ENCODE measurements around the gene BCAR1.
"Not testable (repeated sequence)": the region's sequence is repeated elsewhere in the genome, so short reads cannot be mapped to it uniquely, and the experiment has no call there.

The BCAR1 gene

DNA sequence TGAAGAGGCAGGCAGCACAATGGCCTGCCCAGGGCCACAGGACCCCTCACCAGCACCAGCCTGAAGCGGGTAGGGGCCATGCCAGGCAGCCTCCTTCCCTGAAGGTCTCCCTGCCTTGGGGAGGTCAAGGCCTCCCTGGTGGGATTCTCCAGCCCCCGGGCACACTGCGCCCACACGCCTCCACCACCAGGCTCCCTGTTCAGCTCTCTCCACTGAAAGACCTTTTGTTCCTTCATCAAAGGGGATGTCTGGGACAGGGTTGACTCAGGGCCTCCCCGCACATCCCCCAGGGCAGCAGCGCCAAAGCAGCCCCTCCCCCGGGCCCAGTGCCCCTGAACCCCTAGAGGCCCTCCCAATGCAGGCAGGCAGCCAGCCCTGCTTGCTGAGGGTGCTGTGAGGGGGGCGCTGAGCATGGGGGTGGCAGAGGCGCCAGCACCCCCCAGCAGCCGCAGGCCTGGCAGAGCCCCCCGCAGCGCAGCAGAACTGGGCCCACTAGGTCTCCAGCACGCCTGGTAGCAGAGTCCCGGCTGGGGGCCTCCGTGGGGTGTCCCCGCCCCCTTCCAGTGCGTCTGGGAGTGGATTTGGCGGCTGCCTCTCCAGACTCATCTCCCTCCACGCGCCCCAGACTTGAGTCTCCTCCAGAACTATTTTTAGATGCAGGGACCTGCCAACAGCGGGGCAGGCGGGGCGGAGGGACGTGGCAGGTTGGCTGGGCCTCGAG lies 13.1 kb downstream of the BCAR1 start:
- DNase-seq = peak; percentile 87

DNA sequence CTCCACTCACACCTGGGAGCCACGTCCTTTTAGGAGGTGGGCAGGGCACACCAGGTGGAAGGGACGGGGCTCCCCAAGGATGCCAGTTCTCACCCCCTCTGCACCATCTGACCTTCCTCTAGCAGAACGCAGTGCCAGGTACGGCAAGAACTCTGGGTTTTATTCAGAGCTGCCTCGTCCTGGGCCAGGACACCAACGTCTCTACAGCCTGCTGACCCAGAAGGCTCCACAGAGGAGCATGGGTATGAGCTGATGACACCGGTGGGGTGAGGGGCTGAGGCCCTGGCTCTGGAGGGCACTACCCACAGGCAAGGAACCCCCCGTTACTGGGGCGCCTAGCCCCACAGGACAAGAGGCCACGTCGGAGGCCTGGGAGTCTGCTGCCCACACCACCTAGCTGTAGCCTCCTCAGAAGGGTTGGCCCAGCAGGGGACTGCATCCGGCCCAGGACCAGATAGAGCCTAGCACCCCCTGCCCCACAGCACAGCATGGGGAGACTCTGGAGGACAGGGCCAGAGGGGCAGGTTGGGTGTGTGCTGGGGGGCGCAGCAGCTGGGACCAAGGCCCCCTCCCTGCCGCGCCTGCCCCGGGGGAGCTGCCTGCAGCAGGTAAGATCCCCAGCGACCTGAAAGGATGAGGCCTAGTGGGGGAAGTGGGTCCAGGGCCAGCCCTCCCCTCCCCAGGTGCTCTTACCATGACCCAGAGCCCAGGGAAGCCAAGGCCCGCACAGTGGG lies 13.9 kb downstream of the BCAR1 start:
- no peak for DNase-seq

DNA sequence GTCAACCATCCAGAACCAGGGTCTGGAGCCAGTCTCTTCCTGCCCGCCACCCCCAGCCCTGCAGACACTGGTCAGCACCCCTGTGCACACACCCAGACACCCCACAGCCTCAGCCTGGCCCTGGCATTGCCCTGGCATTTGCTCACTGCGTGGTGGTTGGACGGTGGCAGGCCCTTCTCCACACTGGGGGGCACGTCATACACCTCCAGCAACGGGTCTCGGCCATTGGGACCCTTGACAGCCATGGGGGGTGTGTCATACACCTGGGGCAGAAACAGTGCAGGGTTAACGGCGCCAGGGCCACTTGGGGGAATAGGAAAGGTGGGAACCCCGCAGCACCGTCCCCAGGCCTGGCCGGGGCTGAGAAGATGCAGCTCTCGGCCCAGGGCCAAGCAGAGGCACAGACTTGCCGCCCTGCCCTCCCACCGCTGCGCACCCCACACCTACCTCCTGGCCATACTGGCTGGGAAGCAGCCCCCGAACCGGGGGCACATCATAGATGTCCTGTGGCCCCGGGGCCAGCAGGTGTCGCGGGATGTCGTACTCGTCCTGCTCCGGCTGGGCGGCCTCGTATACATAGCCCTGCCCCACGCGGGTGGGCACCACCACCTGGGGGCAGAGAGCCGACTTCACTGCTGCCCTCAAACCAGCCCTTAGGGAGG lies 14.6 kb downstream of the BCAR1 start:
- no peak for DNase-seq

DNA sequence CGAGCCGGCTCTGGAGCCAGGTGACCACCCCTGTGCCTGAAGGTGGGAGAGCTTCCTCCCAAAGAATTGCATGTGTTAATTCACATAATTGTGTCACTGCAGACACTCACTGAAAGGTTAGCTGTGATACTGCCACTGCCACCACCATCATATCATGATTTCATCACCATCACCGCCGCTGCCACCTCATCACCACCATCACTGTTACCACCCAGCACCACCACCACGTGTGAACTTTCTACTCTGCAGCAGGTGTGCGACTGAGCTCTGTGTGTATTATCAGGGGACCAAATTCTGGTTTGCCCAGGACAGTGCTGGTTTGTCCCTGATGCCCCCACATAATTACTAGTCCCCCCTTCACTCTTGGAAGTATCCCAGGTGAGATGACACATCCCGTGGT lies 15.2 kb downstream of the BCAR1 start:
- DNase-seq = no peak

DNA sequence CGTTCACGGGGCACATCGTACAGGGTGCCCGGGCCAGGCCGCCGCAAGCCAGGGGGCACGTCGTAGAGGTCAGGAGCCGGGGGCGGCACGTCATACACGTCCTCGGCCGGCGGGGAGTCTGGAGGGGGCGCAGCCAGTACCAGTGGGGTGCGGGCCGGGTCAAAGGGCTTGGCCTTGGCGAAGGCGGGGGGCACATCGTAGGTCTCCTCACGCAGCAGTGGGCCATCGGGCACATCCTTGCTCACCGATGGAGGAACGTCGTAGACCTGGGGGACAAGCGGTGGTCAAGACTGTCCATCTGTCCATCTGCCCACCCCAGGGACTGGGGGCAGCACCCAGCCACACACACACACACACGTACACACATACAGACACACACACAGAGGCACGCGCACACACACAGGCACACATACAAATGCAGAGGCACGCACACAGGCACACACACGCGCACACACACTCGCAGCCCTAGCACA lies 15.7 kb downstream of the BCAR1 start:
- no peak for DNase-seq

DNA sequence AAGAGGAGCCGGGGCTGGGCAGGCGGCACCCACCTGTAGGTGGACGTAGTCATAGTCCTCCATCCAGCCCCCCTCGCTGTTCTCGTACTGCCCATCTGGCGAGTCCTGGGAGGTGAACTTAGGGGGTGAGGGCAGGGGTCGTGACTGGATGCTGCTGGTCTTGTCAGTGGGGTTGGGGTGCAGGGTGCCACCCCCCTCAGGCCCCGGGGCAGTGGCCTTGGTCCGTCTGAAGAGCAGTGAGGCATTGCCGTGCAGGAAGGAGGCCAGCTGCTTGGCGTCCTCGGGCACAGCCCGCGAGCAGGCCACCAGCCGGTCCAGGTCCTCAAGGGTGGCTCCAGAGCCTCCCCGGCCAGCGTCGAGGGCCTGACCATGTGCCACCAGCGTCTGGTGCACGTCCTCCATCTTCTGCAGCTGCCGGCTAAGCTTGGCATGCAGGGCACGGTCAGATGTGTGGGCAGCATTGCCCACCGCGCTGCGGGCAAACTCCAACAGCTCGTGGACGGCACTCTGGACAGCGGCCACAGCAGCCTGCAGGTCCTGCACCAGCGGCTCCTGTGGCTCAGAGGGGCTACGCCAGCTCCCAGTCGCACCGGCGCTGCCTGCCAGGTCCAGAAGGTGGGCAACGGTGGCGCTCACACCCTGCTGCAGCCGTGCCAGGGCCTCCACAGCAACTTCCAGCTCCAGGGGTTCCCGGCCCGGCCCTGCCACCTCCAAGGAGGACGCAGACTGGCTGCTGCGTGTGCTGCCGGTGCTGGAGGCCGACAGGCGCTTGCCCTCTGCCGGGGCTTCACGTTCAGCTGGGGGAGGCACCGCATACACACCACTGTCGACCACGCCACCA lies 16.3 kb downstream of the BCAR1 start:
- no peak for DNase-seq

DNA sequence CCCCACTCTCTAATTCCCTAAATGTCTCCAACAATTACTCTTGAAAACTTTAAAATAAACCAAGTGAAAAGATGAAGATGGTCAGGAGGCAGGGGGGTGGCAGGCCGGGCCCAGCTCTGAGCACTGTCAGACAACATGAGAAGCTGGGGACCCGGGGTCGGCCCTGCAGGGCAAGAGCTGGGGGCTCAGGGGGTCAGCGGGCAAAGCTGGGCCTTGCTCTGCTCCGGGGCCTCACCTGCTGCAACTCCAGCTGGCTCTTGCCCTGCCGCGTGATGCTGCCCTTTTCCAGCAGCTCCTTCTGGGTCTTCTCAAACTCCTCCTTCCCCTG lies 17.8 kb downstream of the BCAR1 start:
- DNase-seq = no peak

DNA sequence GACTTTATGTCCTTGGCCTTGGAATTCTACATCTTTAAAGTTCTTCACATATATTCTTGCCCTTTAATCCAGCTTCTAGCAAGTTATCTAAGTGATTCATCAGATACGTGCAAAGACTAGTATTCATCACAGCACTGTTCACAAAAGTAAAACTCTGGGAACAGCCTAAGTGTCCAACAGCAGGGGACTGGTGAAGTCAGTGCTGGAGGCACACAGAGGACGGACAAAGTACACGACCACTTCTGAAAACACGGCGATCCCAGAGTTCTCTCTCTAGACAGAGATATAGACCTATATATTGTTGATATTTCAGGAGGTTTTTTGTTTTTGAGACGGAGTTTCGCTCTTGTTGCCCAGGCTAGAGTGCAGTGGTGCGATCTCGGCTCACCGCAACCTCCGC lies 19.9 kb downstream of the BCAR1 start:
- DNase-seq = no peak

DNA sequence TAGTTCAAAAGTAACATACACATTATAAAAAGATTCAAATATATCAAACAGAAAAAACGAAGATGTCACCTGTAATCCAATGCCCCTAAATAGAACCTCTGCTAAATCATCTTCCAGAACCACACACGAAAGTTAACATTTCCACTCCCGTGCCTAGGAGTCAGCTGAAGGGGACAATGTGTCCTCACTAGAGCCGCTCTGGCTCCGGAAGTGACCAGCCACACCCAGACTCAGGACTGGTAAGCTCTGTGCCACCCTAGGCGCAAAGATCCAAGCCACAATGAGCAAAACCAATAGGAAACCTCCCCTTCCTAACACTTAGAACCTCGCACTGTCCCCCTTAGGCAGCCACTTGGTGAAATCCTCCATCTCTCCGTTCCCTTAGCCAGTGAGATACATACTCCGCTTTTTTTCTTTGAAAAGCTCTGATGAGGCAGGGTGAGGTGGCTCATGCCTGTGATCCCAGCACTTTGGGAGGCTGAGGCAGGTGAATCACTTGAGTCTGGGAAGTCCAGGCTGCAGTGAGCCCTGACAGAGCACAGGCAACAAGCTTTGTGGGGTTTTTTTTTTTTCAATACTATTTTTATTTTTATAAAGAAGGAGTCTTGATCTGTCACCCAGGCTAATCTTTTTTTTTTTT lies 20.8 kb downstream of the BCAR1 start:
- DNase-seq = no peak

DNA sequence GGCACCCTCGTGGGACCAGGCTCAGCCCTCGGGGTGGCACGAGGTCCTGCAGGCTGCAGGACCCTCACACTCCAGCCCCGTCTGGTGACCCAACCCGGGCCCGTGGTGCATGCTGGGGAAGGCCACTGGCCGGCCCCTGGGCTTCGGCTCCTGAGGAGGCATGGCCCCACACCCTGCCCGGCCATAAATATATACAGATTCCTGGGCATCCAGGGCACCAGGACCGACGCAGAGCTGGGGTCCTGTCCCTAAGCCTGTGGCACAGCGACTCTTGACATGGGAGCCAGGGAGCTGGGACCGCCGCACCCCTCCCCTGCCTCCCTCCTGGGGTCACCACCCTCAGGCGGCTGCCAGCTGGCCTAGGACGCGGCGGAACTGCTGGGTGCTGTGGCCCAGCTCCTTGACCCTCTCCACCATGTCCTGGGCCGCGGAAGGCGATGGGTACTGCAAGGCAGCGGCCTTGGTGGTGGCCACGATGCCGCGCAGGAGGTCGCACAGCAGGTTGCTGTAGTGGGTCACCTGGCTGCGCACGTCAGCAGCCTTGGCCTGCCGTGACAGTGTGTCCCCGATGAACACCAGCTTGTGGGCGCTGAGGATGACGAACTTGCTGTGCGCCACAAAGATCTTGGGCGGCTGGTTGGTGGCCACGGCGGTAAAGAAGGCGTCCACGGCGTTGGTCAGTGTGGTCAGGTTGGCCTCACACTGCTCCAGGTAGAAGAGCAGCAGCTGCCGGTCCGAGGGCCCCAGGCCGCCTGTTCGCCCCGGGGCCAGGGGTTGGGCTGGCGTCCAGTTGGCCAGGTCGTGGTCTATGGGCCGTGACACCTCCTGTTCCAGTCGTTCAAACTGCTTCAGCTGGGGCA lies 22.0 kb downstream of the BCAR1 start:
- no peak for DNase-seq

DNA sequence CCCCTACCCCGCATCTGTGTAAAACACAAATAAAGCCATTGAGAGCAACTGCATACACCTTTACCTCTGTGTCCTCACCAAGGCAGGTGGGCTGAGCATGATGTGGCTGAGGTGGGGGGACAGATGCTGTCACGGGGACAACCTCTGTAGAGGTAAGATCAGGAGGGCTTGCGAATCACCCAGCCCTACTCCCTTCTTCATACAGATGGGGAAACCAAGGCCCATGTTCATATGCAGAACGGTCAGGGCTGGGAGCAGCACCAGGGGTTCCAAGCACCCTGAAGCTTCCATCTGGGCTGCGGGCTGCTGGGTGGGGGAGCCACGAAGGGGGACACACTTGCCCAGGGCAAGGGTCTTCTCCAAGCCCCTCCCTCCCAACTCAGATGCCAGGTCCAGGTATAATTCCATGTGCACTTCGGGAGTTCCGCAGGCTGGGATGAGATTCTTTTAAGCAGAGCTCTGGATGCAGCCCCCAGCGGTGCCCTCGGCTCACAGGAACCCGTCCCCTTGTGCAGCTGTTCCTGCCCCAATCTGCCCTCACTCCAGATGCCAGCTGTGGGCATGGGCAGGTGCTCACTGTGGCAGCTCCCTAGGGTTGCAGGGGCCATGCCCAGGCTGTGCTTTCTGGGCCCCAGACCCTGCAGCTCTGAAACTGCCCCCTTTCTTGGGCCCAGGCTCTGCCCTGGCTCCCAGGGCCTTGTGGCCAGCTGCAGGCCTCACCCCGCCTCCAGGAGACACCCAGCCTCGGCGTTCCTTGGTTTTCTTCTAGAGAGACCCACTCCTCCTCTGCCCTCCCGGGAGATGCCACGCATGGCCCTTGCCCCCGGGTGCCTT lies 23.1 kb downstream of the BCAR1 start:
- no peak for DNase-seq

DNA sequence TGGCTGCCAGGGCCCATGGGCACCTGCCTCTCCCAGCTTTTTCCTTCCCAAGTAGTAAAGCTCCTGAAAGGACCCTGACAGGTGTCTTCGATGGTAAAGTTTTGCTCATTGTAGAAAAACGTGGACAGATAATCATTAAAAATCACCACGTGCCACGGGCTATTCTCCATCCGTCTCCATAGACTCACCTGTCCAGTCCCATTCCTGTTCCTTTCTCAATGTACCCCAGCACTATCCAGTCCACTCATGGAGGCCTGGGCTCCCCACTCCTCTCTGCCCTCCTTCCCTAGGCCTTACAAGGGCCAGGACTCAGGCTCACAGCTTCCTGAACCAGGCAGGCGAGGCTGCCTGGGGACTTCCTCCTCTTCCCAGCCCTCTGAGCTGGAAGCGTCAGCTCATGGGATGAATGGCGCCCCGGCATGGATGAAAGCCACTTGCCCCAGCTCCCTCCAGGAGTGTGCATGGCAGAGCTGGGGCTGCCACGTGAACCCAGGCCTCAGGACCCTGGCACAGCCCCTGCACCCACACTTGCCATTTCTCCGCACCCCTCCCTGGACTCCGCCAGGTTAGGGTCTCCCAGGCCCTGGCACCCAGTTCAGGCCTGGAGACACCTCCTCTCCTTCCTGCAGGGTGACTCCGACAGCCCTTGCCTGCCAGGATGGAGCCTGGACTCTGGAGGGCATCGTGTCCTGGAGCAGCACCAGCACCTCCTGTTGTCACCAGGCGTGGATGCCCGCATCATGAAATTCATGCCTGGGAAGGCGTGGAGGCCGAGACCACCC lies 23.9 kb downstream of the BCAR1 start:
- DNase-seq = no peak

DNA sequence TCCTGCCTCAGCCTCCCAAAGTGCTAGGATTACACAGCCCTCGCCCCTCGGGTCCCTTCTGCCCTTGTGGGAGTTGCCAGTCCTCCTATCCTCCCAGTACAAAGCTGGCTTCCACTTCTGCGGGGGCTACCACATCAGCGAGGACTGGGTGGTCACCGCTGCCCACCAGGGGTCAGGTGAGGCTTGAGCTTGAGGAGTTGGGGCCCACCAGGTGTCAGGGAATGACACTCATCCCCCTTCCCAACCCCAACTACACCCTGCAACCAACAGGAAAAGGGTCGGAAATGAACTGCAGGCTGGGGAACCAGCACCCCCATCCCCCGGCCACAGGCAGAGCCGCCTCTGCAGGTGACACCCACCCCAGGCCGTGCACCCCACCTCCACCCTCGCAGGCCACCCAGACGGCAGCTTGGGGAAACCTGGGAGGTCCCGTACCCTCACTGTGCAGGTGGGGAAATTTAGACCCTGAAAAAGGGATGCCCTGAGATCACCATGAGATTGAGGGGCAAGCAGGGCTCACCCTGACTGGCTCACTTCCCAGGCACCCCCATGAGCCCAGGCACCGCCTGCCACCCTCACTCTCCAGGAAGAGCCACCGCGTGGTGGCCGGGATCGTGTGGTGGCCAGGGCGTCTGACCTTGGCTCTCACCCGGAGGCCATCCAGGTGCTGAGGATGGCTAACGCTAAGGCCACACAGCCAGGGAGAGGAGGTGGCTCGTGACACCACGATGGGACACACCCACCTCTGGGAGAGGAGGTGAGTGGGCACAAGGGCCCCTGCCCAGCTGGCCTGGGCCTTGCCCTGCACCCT lies 24.7 kb downstream of the BCAR1 start:
- DNase-seq = no peak

DNA sequence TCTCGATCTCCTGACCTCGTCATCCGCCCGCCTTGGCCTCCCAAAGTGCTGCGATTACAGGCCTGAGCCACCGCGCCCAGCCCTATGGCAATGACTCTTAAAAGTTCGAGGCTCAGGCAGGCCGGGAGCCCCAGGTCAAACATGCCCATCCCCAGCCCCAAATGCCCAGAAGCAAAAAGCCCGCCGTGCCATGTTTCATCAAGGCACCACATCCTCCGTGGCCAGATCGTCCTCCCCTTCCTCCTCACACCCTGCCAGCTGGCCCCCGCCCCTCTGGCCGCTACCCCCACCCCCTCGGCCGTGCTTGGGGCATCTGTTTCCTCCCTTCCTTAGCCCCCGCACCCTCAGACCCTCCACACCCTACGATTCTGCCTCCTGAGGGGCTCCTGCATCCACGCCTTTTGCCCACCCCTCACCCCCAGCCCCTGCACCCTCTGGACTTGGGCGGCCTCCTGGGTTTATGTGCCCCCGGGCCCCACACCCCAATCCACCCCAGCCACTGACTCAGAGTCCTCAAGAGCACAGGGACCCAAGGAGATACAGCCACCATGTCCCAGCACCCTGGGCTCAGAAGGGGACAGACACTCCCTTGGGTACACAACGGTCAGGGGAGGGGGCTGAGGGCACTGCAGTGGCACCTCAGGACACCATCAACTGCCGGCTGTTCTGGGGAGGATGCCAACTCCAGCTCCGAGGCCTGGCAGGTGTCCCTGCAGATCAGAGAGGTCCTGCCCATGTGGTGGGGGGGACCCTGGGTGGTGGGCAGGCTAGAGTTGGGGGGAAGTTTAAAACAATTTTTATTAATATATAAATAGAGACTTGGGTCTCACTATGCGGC lies 25.5 kb downstream of the BCAR1 start:
- DNase-seq = no peak

DNA sequence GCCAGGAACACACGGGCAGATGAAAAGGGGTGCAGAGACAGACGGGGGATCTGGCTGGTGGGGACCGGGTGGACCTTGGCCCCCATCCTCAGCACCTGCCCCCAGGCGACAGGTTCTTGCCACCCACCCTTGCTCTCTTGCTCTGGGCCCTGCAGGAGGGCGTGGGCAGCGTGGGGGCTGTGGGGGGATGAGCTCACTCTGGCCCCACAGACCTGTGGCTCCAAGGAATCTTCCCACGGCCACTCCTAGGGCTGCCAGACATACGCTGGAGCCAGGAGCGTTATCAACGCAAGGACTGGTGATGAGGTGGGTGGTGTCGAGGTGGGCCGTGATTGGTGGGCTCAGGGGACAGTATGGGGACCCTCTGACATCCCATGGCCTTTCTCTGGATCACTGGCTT lies 26.3 kb downstream of the BCAR1 start:
- DNase-seq = no peak

DNA sequence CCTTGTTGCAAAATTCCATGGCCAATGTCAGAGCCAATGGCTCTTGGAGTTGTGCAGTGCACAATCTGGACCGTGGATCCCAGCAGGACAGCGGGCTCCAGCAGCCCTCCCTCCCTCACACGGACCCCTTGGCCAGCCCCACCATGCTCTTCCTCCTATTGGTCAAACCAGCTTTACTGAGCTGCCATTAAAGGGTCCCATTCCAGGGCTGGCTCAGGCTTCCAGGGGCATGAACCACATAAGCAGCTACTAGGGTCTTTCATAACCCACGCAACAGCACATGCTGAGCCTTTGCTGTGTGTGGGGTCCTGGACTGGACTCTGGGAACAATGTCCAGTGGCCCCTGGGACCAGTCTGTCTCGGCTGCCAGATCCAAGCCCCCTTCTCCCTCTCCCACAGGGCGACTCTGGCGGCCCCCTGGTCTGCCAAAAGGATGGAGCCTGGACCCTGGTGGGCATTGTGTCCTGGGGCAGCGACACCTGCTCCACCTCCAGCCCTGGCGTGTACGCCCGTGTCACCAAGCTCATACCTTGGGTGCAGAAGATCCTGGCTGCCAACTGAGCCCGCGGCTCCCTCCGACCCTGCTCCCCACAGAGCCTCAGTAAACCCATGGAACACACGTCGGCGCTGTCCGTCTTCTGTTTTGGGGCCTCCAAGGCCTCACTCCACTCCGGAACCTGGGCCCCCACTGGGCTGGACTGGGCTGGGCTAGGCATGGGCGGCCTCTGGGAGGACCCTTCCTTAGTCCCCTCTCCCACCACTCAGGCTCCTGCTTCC lies 26.9 kb downstream of the BCAR1 start:
- no peak for DNase-seq

DNA sequence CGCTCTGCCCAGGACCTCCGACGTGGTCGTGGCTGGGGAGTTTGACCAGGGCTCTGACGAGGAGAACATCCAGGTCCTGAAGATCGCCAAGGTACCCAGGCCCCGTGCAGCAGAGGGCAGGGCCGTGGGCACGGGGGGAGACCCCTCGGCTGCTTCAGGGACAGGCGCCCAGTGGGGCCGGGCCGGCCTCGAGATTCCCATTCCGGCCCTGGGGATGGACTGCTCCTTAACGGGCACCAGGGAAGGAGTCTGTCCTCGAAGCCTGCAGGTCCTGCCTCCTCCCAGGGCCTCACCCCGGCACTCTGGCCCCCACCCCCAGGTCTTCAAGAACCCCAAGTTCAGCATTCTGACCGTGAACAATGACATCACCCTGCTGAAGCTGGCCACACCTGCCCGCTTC lies 28.3 kb downstream of the BCAR1 start:
- not testable (repeated sequence) for DNase-seq
